SU-DHL-6 (cell line): ENCODE results near the gene GIPC3.

Source experiments
- H2AFZ ChIP-seq: fragments of 200-600 bp; sonication (generic); 2 replicates; pipeline ENCODE4 v1.6.1; 2014; ENCODE audit warnings: low read depth, mild to moderate bottlenecking, moderate library complexity, mixed read lengths, antibody characterized with exemption, low read length; ENCODE audit not compliant: severe bottlenecking
- H3F3A ChIP-seq: fragments of 200-600 bp; shearing (Covaris generic); 2 replicates; pipeline ENCODE4 v1.6.0; 2016; ENCODE audit warnings: antibody characterized with exemption, mild to moderate bottlenecking; ENCODE audit not compliant: insufficient read depth
- H3K27ac ChIP-seq: fragments of 200-600 bp; sonication (generic); 2 replicates; pipeline ENCODE4 v1.5.1; 2016; ENCODE audit warnings: low read depth, mild to moderate bottlenecking, low read length, moderate library complexity, mixed read lengths
- H3K27me3 ChIP-seq: fragments of 200-600 bp; sonication (generic), shearing (Covaris generic); 2 replicates; pipeline ENCODE4 v1.6.0; 2014; ENCODE audit warnings: mild to moderate bottlenecking, low read length
- H3K36me3 ChIP-seq: fragments of 200-600 bp; sonication (generic); 2 replicates; pipeline ENCODE4 v1.6.1; 2014; ENCODE audit warnings: mild to moderate bottlenecking, low read length, mixed read lengths
- H3K4me2 ChIP-seq: fragments of 300-600, 200-600 bp; shearing (Covaris generic), sonication (generic); 2 replicates; pipeline ENCODE4 v1.6.0; 2014; ENCODE audit warnings: low read length, low read depth, mild to moderate bottlenecking; ENCODE audit not compliant: poor library complexity, severe bottlenecking
- H3K4me3 ChIP-seq: fragments of 200-600 bp; sonication (generic); 2 replicates; pipeline ENCODE4 v1.5.1; 2014; ENCODE audit warnings: antibody characterized with exemption, low read length, mild to moderate bottlenecking, mixed read lengths; ENCODE audit not compliant: insufficient read depth, poor library complexity, severe bottlenecking
- H3K79me2 ChIP-seq: fragments of 200-600 bp; sonication (generic); 2 replicates; pipeline ENCODE4 v1.6.1; 2014; ENCODE audit warnings: mild to moderate bottlenecking, low read length, moderate library complexity; ENCODE audit not compliant: insufficient read depth
- H3K9ac ChIP-seq: fragments of 200-600 bp; sonication (generic); 2 replicates; pipeline ENCODE4 v1.7.0; 2014; ENCODE audit warnings: mild to moderate bottlenecking, low read length
- H3K9me2 ChIP-seq: fragments of 200-600 bp; sonication (generic); replicated peaks from 2 replicates; pipeline ENCODE4 v1.6.1; 2014; ENCODE audit warnings: low read length; ENCODE audit not compliant: insufficient read depth
- H3K9me3 ChIP-seq: fragments of 200-600 bp; sonication (generic); 2 replicates; pipeline ENCODE4 v1.6.1; 2014; ENCODE audit warnings: low read length, mixed read lengths; ENCODE audit not compliant: insufficient read depth
- H4K20me1 ChIP-seq: fragments of 200-600 bp; sonication (generic); 2 replicates; pipeline ENCODE4 v1.6.1; 2014; ENCODE audit warnings: low read depth, mild to moderate bottlenecking, antibody characterized with exemption, low read length, moderate library complexity, mixed read lengths
- CTCF ChIP-seq: fragments of 200-600 bp; sonication (generic); IDR thresholded peaks from one replicate; pipeline ENCODE4 v1.5.1; 2017; ENCODE audit warnings: antibody characterized with exemption, mild to moderate bottlenecking, low read length, moderate library complexity; ENCODE audit not compliant: insufficient read depth, poor library complexity, severe bottlenecking
- EZH2phosphoT487 ChIP-seq: fragments of 200-600 bp; sonication (generic), shearing (Covaris generic); conservative IDR thresholded peaks from 2 replicates; pipeline ENCODE4 v1.6.1; 2018; ENCODE audit warnings: mild to moderate bottlenecking, antibody characterized with exemption, low read length, moderate library complexity, mixed read lengths

GIPC3 gene

GRCh38 chr19:3573162-3573857 is 12.0 kb upstream of the GIPC3 start:
- Histone ChIP-seq H3K9ac (peak overlapping the region; percentile 79), H3K4me2 (peak overlapping the region; percentile 89), H3K4me3 (peak overlapping the region; percentile 78), H2AFZ (no peak overlapping the region), H3F3A (no peaks in the 10 kb centered on the region), H3K79me2 (no peaks in the 10 kb centered on the region), H3K36me3 (no peaks in the 10 kb centered on the region), H3K9me3 (no peaks in the 10 kb centered on the region), H3K9me2 (no peaks in the 10 kb centered on the region), H4K20me1 (no peaks in the 10 kb centered on the region), H3K27ac (no peak overlapping the region; the same call in 1 of the 2 replicates), H3K27me3 (no peaks in the 10 kb centered on the region)
- no peak for TF ChIP-seq EZH2phosphoT487
- no peak for TF ChIP-seq CTCF

GRCh38 chr19:3573858-3574637 is 11.2 kb upstream of the GIPC3 start:
- H3K9me2 ChIP-seq, result no peaks in the 10 kb centered on the region
- H3K4me2 ChIP-seq, result peak overlapping the region; percentile 89
- no peaks in the 10 kb centered on the region for H3K27me3 ChIP-seq
- H4K20me1 ChIP-seq, result no peaks in the 10 kb centered on the region
- no peaks in the 10 kb centered on the region for H3K79me2 ChIP-seq
- no peak overlapping the region for H3K27ac ChIP-seq
- no peak overlapping the region; the same call in 1 of the 2 replicates for H3K9ac ChIP-seq
- no peak overlapping the region for H2AFZ ChIP-seq
- H3F3A ChIP-seq, result no peaks in the 10 kb centered on the region
- H3K36me3 ChIP-seq, result no peaks in the 10 kb centered on the region
- H3K9me3 ChIP-seq, result no peaks in the 10 kb centered on the region
- H3K4me3 ChIP-seq, result peak overlapping the region; percentile 78
- no peak for TF ChIP-seq EZH2phosphoT487
- no peak for TF ChIP-seq CTCF

- no peak overlapping the region for H3K27ac ChIP-seq
- no peaks in the 10 kb centered on the region for H3F3A ChIP-seq
- no peak overlapping the region for H3K4me3 ChIP-seq
- H3K36me3 ChIP-seq, result no peaks in the 10 kb centered on the region
- H2AFZ ChIP-seq, result no peak overlapping the region
- H3K9me3 ChIP-seq, result no peaks in the 10 kb centered on the region
- no peak overlapping the region for H3K9ac ChIP-seq
- H3K9me2 ChIP-seq, result no peaks in the 10 kb centered on the region
- no peaks in the 10 kb centered on the region for H3K27me3 ChIP-seq
- H4K20me1 ChIP-seq, result no peaks in the 10 kb centered on the region
- TF ChIP-seq EZH2phosphoT487, result no peak
- TF ChIP-seq CTCF, result peak; percentile 67
- H3K79me2 ChIP-seq, result no peaks in the 10 kb centered on the region
- no peak overlapping the region for H3K4me2 ChIP-seq
Observed at GRCh38 chr19:3575260-3575741, 10.0 kb upstream of the GIPC3 start.
